GM21515 (cell line): ENCODE results near the gene TTN.
"Not testable (repeated sequence)": the region's sequence is repeated elsewhere in the genome, so short reads cannot be mapped to it uniquely, and the experiment has no call there.

Experiments used
- ATAC-seq: cut with Tn5 transposase; IDR thresholded peaks from one replicate; pipeline ENCODE4 v1.9.1; 2021; ENCODE audit not compliant: unreplicated experiment

Gene TTN

DNA sequence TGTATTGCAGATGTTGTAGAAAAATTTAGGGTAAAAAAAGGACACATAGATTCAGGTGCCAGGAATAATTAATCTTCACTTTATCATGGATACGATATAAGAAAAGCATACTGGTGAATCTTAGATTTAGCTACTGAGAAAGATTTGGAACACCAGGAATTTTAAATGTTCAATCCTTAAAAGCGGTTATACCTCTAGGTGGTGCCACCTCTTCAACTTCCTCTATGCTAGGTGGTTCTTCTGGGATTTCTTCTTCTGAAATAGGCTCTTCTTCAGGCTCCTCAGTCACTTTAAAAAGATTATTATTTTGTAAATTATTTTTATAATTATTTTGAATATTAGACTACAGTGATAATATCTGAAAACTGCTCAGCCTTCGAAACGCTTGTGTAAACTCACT is 133.1 kb downstream of the TTN start:
- ATAC-seq, result no peak

DNA sequence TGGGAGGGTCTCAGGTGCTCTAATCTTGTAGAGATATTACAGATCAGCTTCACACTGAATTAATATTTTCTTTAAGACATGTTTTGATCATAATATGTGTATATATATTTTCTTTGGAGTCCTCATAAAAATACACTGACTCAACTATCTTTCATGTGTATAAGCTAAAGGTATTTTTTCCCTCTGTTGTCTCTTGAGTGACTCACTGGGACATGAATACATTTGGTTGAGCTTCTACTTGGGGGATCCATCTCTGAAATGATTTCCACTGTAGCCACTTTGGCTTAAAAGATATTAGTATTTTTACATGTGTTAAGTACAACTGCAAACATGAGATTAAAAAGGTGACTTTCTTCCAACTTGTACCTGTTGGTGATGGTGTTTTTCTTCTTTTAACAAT is 140.8 kb downstream of the TTN start:
- no peak for ATAC-seq

GRCh38 chr2:178658480-178658879 is 148.7 kb downstream of the TTN start:
- not testable (repeated sequence) for ATAC-seq

GRCh38 chr2:178650554-178650953 is 156.7 kb downstream of the TTN start:
- no peak for ATAC-seq

- ATAC-seq, result no peak
These were observed 162.3 kb downstream of the TTN start for GRCh38 chr2:178644919-178645318.

DNA sequence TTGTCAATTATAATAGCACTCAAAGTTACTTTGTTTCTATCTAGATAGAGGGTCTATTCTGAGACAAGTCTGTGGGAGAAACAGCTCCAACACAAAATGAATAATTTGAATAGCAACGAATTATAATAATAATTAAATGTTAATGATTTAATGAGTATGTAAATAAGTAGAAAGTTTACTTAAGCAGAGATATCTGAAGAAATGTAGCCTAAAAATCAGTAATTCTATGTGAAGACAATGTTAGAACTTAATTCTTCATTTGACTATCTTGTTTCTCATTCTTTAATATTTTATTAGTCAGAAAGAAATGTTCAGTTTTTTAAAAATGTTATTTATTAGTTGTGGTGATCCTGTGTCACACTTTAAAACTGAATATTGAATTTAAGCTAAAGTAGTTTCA is 165.7 kb downstream of the TTN start:
- ATAC-seq, result no peak

GRCh38 chr2:178635897-178636296 is 171.3 kb downstream of the TTN start:
- ATAC-seq, result no peak

GRCh38 chr2:178632729-178633128 is 174.5 kb downstream of the TTN start:
- no peak for ATAC-seq

- ATAC-seq, result no peak
These were observed 176.6 kb downstream of the TTN start for GRCh38 chr2:178630581-178630980.

DNA sequence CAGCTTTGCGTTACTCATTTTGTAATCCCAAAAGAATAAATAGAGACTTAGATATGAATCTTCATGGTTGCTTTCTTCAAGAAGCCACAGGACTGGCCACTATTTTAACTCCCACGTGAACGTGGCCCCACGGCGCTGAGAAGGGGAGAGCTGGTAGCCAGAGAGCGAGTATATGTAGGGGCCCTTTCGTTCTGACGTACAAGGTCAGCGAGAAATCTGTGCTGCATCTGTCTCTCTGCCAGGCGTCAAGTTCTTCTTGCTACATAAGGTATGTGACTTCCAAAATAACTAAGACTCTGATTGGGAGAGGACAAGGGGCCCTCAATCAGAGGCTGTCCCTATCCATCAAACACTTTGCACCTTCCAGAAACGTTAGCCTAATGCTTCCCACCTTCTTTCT is 177.8 kb downstream of the TTN start:
- ATAC-seq, result no peak

DNA sequence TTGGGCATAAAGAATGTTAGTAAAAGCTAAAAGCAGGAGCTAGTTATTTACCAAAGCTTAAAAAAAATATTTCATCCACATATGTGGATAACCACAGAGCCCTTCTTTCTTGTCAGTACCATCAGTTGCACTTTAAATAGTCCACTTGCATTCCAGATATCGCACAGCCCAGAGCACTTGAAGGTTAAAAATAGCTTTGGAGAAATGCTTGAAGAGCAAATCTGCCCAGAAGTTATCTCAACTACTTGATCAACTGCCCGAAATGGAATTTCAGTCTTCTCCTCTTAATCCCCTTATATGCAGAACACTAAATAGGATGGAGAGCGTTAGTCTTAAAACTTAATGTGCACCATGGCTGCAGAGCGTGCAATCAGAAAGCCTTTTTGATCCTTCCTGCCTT is 178.6 kb downstream of the TTN start:
- ATAC-seq, result no peak

- no peak for ATAC-seq
These were observed 179.8 kb downstream of the TTN start for GRCh38 chr2:178627401-178627800.

GRCh38 chr2:178615969-178616368 is 191.3 kb downstream of the TTN start:
- ATAC-seq, result no peak

- no peak for ATAC-seq
These were observed 204.3 kb downstream of the TTN start for GRCh38 chr2:178602901-178603300.

- no peak for ATAC-seq
These were observed 214.6 kb downstream of the TTN start for GRCh38 chr2:178592655-178593054.

GRCh38 chr2:178589335-178589734 is 217.9 kb downstream of the TTN start:
- no peak for ATAC-seq

- ATAC-seq, result no peak
These were observed 222.6 kb downstream of the TTN start for GRCh38 chr2:178584666-178585065.

GRCh38 chr2:178579006-178579405 is 228.2 kb downstream of the TTN start:
- no peak for ATAC-seq

DNA sequence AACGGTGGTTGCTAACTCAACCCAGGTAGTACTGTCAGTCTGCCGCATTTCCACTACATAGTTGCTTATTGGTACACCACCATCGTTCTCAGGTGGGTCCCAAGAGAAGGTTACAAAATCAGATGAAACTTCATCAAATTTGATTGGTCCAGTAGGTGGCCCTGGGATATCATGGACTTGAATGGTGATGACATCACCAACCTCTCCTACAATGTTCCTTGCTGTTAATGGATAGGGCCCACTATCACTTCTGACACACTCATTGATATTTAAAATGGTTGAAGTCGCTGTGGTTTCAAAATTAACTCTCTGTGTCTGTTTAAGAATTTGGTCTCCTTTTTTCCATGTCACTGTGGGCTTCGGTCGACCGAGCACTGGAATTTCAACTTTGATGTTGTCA is 232.4 kb downstream of the TTN start:
- no peak for ATAC-seq

DNA sequence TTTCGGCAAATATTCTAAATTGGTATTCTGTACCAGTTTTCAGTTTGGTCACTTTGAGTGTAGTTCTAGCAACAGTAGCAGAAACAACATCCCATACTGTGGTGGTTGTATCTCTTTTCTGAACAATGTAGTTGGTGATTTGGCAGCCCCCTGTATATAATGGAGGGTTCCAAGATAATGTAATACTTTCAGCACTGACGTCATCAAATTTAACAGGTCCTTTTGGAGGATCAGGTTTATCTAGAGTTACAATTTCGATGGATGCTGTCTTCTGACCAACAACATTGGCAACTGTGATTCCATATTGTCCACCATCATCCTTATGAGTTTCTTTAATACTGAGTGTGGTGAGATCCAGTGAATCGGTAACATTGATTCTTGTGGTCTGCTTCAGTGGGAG is 239.0 kb downstream of the TTN start:
- no peak for ATAC-seq

DNA sequence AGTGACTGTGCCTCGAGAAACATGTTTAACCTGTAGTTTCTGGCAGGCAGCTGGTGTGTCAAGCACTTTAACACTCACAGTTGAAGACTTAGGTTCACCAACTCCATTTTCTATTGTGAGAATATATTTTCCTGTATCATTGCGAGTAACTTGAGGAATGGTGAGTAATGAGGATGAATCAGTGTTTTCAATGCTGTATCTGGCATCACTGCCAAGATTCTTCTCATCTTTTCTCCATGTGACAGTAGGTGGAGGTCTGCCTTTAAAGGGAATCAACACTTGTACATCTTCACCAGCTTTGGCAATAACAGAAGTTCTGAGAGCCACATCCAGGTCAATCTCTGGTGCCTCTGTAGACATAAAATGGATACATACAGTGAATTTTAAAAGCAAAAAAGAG is 254.2 kb downstream of the TTN start:
- ATAC-seq, result no peak

DNA sequence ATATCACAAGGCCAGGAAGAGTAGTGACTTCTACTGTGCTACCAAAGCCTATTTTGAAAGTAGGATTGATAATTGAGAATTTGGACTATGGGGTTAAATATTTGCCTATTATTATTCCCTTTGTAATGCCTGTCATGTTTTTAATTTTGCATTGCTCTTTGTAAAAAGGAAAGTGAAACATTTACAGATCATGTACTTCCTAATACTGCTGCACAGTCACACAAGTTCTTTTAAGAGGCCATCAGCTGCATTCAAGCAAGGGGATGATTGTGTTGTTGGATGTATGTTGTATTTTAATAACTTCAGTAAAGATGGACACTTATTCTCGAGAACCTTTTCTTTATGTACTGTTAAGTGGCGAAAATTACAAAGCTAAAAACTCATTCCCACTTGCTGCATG is 256.9 kb downstream of the TTN start:
- ATAC-seq, result no peak

DNA sequence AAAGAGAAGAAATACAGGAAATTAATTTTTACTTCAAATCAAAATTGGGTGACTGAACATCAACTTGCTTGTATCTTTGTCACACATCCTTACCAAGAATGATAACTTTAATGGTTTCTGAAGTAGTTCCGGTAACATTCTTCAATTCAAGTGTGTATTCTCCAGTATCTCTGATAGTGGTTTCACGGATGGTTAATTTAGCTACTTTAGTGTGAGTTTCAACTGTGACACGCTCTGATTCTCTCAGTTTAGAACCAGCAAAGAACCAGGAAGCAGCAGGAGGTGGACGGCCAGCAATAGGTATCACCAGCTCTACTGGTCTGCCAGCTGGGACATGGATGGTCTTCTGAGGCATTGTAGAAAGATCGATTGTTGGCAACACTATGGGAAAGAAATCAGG is 264.7 kb downstream of the TTN start:
- no peak for ATAC-seq

DNA sequence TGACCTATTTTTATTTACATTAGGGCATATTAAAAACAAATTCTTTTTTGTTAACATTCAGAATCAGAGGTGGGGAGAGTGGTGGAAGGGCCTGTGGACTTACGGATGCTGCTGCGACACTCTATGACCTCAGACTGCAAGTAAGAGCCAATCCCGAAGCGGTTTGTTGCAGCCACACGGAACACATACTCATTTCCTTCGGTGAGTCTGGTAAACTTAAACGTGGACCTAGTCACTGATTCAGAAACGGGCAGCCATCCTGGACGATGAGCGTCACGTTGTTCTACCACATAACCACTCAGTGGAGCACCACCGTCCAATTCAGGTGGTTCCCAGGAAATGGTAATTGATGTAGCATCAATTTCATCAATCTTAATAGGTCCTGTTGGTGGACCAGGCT is 265.1 kb downstream of the TTN start:
- no peak for ATAC-seq
